ENCODE results near the gene SPATA31D3. TPM values are rescaled to one million over a fixed set of nuclear protein-coding genes. Genes with fewer than 3 reads are reported as not detected.
"Not testable (repeated sequence)": the region's sequence is repeated elsewhere in the genome, so short reads cannot be mapped to it uniquely, and the experiment has no call there.

The SPATA31D3 gene
- not detected for polyA plus RNA-seq (ENCODE audit: insufficient read length in 4 of 4)

- DNase-seq (ENCODE audit: low read depth in 4 of 4, low spot score in 3 of 4): not testable (repeated sequence)
Measured at GRCh38 chr9:81943393-81943792, at the start of gene SPATA31D3. TSS of gene SPATA31D3 (plus strand) at chr9:81943500. CDS start at chr9:81943586, 86 bp downstream.

- DNase-seq (ENCODE audit: low read depth in 4 of 4, low spot score in 3 of 4): no peak
Measured at GRCh38 chr9:81893929-81894328, 49.4 kb upstream of the SPATA31D3 start.

DNA sequence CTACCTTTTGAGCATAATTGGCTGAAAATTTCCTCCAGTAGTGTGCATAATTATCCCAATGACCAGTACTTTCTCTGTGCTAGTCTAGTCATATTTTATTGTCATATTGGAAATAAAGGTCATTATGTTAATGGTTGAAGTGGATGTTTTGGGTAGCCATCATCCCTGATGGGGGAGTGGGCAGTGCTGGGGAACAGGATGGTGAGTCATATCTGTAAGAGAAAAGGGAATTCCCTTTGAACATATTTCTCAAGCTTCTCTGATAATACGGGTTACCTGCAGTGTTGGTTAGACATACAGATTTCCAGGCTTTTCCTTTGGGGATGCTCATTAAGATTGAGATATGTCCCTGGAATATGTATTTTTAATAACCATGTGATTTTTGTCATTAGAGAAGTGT is 48.4 kb upstream of the SPATA31D3 start:
- no peak for DNase-seq (ENCODE audit: low read depth in 4 of 4, low spot score in 3 of 4)

- DNase-seq (ENCODE audit: low read depth in 4 of 4, low spot score in 3 of 4): no peak
Measured at GRCh38 chr9:81896070-81896469, 47.2 kb upstream of the SPATA31D3 start.

DNA sequence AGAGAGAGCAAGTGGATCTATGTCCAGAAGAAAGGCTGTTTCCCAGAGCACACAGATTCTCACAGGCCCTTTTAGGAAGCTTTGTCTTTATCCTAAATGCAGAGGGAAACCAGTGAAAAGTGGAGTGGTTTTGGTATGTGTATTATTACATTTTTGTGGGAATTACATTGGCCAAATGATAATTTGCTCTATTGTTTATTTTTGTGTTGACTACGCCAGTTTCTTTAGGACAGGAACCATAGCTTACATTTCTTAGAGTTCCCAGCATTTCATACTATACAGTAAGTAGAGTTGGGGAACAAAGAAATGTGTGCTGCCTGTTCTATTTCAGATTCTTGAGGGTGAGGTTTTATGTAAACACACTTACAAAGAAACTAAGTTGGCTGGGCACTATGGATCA is 44.4 kb upstream of the SPATA31D3 start:
- DNase-seq (ENCODE audit: low read depth in 4 of 4, low spot score in 3 of 4): no peak

- no peak for DNase-seq (ENCODE audit: low read depth in 4 of 4, low spot score in 3 of 4)
Measured at GRCh38 chr9:81902196-81902595, 41.1 kb upstream of the SPATA31D3 start.

DNA sequence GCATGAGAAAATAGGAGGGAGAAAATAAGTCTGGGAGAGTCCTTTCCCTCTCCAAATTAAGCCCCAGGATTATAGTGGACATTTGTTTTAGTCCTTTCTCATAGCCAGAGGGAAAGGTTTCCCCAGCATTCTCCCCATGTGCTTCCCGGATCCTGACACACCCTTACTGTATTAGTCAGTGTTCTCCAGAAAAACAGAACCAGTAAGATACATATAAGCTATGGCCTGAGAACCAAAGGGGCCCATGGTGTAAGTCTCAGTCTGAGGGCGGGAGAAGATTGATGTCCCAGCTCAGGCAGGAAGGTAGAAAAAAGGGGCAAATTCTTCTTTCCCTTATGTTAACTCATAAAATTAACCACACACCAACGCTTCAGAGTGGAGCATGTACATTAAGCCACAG is 40.7 kb upstream of the SPATA31D3 start:
- no peak for DNase-seq (ENCODE audit: low read depth in 4 of 4, low spot score in 3 of 4)

- DNase-seq (ENCODE audit: low read depth in 4 of 4, low spot score in 3 of 4): no peak
Measured at GRCh38 chr9:81906671-81907070, 36.6 kb upstream of the SPATA31D3 start.

DNA sequence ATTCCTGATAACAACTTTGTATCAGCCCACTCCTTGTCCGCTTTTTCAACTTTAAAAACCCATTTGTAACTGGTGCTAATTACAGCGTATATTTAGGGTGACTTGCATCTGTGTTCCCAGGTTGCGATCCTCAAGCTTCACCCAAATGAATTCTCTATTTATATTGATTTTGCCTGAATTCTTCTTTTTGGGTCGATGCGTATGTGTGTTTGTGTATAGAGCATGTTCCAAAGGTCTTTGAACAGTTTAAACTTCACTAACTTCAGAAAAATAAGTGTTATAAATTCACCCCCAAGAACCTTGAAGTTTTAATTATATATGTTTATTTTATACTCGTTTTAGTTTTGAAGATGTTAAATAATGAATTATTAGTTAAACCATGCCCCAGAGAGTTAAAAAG is 31.2 kb upstream of the SPATA31D3 start:
- no peak for DNase-seq (ENCODE audit: low read depth in 4 of 4, low spot score in 3 of 4)

- no peak for DNase-seq (ENCODE audit: low read depth in 4 of 4, low spot score in 3 of 4)
Measured at GRCh38 chr9:81915801-81916505, 27.3 kb upstream of the SPATA31D3 start.

DNA sequence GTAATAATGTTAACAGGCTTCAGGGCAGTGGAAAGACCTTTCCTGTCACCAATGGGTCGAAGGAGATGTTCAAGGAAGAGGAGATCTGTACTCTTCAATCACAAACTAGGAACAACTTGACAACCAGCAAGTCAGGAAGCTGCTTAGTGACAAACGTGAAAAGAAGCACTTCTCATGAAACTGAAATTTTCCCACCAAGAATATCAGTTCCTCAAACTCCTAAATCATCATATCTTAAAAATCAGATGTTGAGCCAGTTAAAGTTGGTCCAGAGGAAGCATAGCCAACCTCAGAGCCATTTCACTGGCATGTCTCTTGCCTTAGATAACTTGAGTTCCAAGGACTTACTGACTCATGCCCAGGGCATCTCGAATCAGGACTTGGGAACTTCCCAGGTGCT is 24.8 kb upstream of the SPATA31D3 start:
- DNase-seq (ENCODE audit: low read depth in 4 of 4, low spot score in 3 of 4): not testable (repeated sequence)

GRCh38 chr9:81928305-81928704 is 15.0 kb upstream of the SPATA31D3 start, which contains the start of gene SPATA31D4:
TSS of gene SPATA31D4 (plus strand) at chr9:81928428. CDS start at chr9:81928514, 86 bp downstream.
- DNase-seq (ENCODE audit: low read depth in 4 of 4, low spot score in 3 of 4): not testable (repeated sequence)

DNA sequence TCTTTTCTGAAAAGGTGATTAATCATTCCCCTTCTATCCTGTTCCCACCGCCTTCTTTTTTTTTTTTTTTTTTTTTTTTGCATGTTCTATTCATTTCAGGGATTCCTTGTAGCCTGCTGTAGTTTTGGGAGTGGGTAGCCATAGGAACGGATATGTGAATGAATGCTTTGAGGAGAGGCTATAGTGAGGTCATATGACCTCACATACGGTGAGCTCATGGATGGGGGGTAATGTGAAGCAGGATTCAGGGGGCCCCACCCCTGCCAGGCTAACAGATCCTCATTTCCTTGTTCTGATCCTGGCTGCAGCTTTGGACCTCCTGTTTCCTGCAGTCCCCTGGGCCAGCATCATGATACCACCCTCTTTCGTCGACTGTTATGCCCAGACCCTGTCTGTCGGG is 13.2 kb upstream of the SPATA31D3 start:
- DNase-seq (ENCODE audit: low read depth in 4 of 4, low spot score in 3 of 4): not testable (repeated sequence)

GRCh38 chr9:81933547-81933946 is 9.8 kb upstream of the SPATA31D3 start:
- DNase-seq (ENCODE audit: low read depth in 4 of 4, low spot score in 3 of 4): not testable (repeated sequence)

DNA sequence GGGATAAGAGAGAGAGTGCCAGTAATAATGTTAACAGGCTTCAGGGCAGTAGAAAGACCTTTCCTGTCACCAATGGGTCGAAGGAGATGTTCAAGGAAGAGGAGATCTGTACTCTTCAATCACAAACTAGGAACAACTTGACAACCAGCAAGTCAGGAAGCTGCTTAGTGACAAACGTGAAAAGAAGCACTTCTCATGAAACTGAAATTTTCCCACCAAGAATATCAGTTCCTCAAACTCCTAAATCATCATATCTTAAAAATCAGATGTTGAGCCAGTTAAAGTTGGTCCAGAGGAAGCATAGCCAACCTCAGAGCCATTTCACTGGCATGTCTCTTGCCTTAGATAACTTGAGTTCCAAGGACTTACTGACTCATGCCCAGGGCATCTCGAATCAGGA is 5.3 kb downstream of the SPATA31D3 start:
- not testable (repeated sequence) for DNase-seq (ENCODE audit: low read depth in 4 of 4, low spot score in 3 of 4)

DNA sequence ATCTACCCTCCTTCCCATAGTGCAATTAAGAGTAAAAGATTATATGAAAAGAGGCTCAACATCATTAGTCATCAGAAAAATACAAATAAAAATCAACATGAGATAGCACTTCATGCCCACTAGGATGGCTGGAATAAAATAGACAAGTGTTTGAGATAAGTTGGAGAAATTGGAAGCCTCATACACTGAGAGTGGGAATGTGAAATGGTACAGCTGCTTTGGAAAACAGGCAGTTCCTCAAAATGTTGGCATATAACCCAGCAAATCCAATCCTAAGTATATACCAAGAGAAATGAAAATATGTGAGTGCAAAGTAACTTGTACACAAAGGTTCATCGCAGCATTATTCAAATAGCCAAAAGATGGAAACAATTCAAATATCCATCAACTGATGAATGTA is 9.8 kb downstream of the SPATA31D3 start:
- DNase-seq (ENCODE audit: low read depth in 4 of 4, low spot score in 3 of 4): no peak

GRCh38 chr9:81955625-81956024 is 12.3 kb downstream of the SPATA31D3 start:
- no peak for DNase-seq (ENCODE audit: low read depth in 4 of 4, low spot score in 3 of 4)

DNA sequence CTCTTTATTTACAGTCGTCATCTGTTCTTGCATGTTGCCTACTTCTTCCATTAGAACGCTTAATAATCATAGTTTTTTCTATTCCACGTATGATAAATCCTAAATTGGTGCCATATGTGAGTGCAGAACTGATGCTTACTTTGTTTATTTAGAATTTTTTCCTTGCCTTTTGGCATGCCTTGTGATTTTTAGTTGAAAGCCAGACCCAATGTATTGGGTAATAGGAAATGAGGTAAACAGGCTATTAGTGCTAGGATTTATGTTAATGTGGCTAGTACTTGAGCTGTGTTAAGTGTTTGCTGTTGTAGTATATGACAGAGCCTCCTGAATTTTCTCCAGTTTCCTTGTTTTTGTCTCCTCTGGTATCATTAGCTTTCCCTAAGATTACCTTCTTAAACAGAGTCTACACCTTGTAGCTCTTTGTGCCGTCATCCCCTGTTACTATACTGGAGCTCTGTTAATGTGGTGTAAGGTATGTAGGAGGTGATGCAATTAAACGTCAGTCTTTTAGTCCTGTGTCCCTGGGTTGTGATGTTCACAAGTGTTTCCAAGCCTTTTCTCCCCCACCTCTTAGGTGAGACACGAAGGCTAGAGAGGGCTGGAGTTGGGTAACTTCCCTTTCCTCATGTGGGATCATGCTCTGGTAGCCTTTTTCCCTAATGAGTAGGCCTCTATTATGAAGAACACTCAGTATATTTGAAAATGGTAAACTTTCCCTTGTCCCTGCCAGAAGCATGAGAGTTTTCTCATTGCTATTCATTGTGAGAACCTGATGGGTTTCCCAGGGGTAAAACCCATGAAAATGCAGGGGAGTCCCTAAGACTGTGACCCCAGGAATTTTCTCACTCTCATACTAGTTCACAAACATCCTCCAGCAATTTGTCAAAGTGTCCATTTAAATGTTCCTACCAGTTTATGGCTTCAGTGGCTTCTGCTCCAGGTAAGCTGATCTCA is 21.2 kb downstream of the SPATA31D3 start:
- DNase-seq (ENCODE audit: low read depth in 4 of 4, low spot score in 3 of 4): no peak

DNA sequence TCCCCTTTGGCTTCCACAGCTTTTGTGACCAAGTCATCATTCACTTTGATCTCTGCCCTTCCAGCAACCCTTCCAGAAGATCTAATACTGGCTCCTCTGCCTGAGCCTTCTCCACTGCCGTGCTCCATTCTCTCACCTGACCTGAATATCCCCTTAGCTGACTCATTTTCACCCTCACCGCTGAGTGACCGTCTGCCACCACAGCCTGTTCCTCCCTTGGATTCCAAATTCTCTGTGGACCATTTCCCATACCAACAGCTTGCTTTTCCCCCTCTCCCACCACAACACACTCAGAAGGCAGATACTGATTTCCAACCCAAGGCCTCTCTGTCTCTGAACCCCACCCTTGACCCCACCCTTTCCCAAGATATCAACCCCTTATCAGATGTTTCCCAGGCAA is 24.7 kb downstream of the SPATA31D3 start:
- no peak for DNase-seq (ENCODE audit: low read depth in 4 of 4, low spot score in 3 of 4)

GRCh38 chr9:81969971-81970370 is 26.7 kb downstream of the SPATA31D3 start:
- no peak for DNase-seq (ENCODE audit: low read depth in 4 of 4, low spot score in 3 of 4)

GRCh38 chr9:81971727-81972126 is 28.4 kb downstream of the SPATA31D3 start:
- DNase-seq (ENCODE audit: low read depth in 4 of 4, low spot score in 3 of 4): no peak

DNA sequence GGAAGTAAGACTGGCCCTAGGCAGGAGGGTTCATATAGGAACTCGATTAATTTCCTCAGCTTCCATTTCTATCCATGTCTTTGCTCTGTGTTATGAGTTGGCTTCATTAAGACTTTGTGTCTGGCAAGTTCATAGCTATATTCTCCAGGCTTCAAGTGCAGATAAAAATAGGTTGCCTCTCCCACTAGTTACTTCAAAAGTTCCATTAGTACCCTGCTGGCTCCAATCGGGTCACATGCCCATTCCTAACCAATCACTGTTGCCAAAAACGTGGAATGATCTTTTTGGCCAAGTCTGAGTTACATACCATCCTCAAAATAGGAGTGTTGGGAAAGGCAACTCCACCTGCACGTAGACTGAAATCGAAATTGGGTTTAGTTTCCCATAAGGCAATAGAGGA is 31.5 kb downstream of the SPATA31D3 start:
- DNase-seq (ENCODE audit: low read depth in 4 of 4, low spot score in 3 of 4): no peak
